ENCODE data around the gene CA9. TPM values are rescaled to one million over a fixed set of nuclear protein-coding genes. Genes with fewer than 3 reads are reported as not detected.

The CA9 gene
- total and polyA plus RNA-seq, 4 donors, result 0.88 to 2.4 (median 1.3) TPM

DNA sequence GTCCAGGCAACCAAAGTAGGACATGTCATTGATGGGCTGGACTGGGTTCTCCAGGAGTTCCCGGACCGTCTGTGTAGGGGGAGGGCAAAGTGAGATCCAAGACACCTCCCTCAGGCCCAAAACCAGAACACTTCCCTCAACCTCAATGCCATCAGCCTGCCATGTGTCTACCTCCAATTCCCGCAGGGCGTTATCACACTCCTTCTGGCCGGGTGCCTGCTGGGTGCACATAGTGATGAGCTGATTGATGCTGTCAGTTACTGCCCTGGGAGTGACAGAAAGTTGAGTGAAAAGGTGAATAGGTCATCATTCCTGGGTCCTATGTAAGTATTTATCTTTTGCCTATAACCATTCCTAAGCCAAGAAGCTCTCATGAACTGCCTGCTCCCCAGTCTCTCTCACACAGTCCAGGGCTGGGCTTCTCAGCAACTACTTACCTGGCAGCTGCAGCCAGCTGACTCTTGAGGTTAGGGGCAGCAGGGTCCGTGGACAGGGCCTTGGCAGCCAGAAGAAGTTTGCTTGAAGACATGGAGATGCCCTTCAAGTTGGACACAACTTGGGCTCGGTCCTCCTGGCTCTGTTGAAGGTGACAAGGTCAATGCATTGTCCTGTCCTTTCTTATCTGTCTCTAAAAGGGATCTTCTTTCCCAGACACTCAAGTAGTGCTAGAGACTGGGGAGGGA, 37.2 kb downstream of the CA9 start:
- no peak for DNase-seq
- H3K9ac ChIP-seq (ENCODE audit: insufficient read depth in 1 of 2, low read length in 2 of 2), result no peak overlapping the region
- TF ChIP-seq, protein P1, sequence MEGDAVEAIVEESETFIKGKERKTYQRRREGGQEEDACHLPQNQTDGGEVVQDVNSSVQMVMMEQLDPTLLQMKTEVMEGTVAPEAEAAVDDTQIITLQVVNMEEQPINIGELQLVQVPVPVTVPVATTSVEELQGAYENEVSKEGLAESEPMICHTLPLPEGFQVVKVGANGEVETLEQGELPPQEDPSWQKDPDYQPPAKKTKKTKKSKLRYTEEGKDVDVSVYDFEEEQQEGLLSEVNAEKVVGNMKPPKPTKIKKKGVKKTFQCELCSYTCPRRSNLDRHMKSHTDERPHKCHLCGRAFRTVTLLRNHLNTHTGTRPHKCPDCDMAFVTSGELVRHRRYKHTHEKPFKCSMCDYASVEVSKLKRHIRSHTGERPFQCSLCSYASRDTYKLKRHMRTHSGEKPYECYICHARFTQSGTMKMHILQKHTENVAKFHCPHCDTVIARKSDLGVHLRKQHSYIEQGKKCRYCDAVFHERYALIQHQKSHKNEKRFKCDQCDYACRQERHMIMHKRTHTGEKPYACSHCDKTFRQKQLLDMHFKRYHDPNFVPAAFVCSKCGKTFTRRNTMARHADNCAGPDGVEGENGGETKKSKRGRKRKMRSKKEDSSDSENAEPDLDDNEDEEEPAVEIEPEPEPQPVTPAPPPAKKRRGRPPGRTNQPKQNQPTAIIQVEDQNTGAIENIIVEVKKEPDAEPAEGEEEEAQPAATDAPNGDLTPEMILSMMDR (IDR thresholded peaks at IDR 0.05; ENCODE audit: control extremely low read depth, extremely low read depth), result no peak
- no peaks in the 10 kb centered on the region for H3K9me3 ChIP-seq (ENCODE audit: control insufficient read depth in 4 of 4, insufficient read depth in 3 of 4, low read length in 3 of 4)
- ATAC-seq (ENCODE audit: insufficient read depth, low FRiP score), result no peak
- H3K36me3 ChIP-seq (ENCODE audit: control insufficient read depth in 4 of 4, insufficient read depth in 4 of 4, low read length in 4 of 4), result peaks cover 41 to 75% (median 69%) of the 10 kb centered on the region in 4 donors
- no peaks in the 10 kb centered on the region for H3K4me1 ChIP-seq (ENCODE audit: control insufficient read depth in 5 of 5, insufficient read depth in 5 of 5, low read length in 5 of 5)
- 85 to 91% methylated on average over 7 of the region's 7 CpGs for WGBS, 2 donors
- H3K4me3 ChIP-seq, result no peak overlapping the region
- H3K27me3 ChIP-seq (ENCODE audit: control insufficient read depth in 3 of 3, insufficient read depth in 3 of 3, low read length in 2 of 3), result no peaks in the 10 kb centered on the region
- no peak overlapping the region for H3K27ac ChIP-seq (ENCODE audit: low read depth in 1 of 2, low read length in 1 of 2)

DNA sequence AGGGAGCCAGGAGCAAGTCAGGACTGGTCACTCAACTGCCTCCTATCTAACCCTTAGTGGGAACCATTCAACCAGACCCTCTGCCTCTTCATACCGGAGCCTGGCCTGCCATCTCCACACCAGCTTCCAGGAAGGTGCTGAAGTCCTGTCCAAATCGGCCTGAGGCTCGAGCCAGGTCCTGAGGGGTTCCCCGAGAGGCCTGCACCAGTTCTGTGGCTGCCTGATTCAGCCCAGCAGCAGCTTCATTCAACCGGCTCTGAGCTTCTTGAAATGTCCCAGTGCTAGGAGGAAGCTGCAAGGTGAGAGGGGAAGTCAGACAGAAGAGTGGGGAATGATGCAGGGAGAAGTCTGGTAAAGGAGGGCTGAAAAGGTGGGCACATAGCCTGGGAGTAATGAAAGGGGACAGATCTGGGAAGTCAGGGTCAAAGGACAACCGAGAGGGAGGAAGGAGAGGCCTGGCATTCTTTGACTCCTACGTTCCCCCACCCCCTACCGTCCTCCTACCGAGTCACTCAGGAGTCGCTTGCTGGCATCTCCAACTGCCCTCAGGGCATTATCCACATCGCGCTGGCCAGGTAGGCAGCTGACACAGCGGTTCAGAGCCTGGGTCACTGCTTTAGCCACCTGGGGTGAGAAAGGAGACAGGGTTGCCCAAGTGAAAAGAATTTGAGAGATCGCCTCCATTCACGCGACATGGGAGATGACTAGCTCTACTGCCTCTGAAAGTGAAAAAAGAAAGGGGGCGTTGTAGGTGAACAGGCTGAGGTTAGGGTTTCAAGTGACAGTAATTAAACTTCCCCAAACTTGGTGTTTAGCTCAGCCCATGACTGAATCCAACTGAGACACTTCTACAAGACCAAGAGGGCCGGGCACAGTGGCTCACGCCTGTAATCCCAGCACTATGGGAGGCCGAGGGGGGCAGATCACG, 38.0 kb downstream of the CA9 start:
- H3K36me3 ChIP-seq (ENCODE audit: control insufficient read depth in 4 of 4, insufficient read depth in 4 of 4, low read length in 4 of 4), result peaks cover 39 to 75% (median 67%) of the 10 kb centered on the region in 4 donors
- no peak overlapping the region for H3K4me3 ChIP-seq
- no peaks in the 10 kb centered on the region for H3K9me3 ChIP-seq (ENCODE audit: control insufficient read depth in 4 of 4, insufficient read depth in 3 of 4, low read length in 3 of 4)
- no peaks in the 10 kb centered on the region for H3K27me3 ChIP-seq (ENCODE audit: control insufficient read depth in 3 of 3, insufficient read depth in 3 of 3, low read length in 2 of 3)
- no peaks in the 10 kb centered on the region for H3K4me1 ChIP-seq (ENCODE audit: control insufficient read depth in 5 of 5, insufficient read depth in 5 of 5, low read length in 5 of 5)
- 88 to 94% methylated on average over 21 of the region's 21 CpGs for WGBS, 2 donors
- no peak overlapping the region for H3K27ac ChIP-seq (ENCODE audit: low read depth in 1 of 2, low read length in 1 of 2)
- no peak for ATAC-seq (ENCODE audit: insufficient read depth, low FRiP score)
- no peak for DNase-seq
- H3K9ac ChIP-seq (ENCODE audit: insufficient read depth in 1 of 2, low read length in 2 of 2), result no peak overlapping the region
- TF ChIP-seq, protein P1 (IDR thresholded peaks at IDR 0.05; ENCODE audit: control extremely low read depth, extremely low read depth), result no peak

DNA sequence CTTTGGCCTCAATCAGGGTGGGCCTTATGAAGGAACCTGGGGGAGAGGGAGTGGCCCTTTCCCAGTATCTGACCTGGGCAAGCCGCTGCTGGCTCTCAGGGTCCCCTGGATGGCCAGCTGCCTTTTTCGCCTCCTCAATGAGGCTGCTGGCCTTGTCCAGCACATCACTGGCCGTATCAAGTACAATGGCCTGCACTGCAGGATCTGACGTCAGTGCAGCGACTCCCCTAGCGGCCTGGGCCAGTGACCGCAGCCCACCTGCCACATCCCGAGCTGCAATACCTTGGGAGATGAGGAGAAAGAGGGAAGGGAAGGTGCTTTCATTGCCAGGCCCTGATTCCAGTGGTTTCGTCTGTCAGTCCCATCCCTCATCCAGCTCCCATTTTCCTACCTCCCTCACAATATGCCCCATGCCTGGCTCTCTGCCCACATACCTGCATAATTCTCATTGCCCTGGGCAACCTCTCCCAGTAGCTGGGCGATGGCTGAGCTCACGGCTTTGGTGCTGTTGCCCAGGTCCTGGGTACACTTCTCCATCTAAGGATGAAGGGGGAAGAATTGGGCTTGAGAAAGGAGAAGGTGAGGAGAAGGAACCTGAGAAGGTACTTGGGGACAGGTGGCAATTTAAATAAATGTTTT, 39.2 kb downstream of the CA9 start:
- TF ChIP-seq, protein P1 (IDR thresholded peaks at IDR 0.05; ENCODE audit: control extremely low read depth, extremely low read depth), result no peak
- DNase-seq (no peak), ATAC-seq (ENCODE audit: insufficient read depth, low FRiP score) (no peak)
- no peaks in the 10 kb centered on the region for H3K4me1 ChIP-seq (ENCODE audit: control insufficient read depth in 5 of 5, insufficient read depth in 5 of 5, low read length in 5 of 5)
- no peak overlapping the region for H3K9ac ChIP-seq (ENCODE audit: insufficient read depth in 1 of 2, low read length in 2 of 2)
- H3K4me3 ChIP-seq, result no peak overlapping the region
- H3K27me3 ChIP-seq (ENCODE audit: control insufficient read depth in 3 of 3, insufficient read depth in 3 of 3, low read length in 2 of 3), result no peaks in the 10 kb centered on the region
- H3K9me3 ChIP-seq (ENCODE audit: control insufficient read depth in 4 of 4, insufficient read depth in 3 of 4, low read length in 3 of 4), result no peaks in the 10 kb centered on the region
- WGBS, 2 donors, result 95 to 97% methylated on average over 11 of the region's 11 CpGs
- peaks cover 36 to 75% (median 67%) of the 10 kb centered on the region in 4 donors for H3K36me3 ChIP-seq (ENCODE audit: control insufficient read depth in 4 of 4, insufficient read depth in 4 of 4, low read length in 4 of 4)
- no peak overlapping the region for H3K27ac ChIP-seq (ENCODE audit: low read depth in 1 of 2, low read length in 1 of 2)
